ENCODE results near the gene KRTDAP. TPM values are rescaled to one million over a fixed set of nuclear protein-coding genes. Genes with fewer than 3 reads are reported as not detected.

The KRTDAP gene, protein sequence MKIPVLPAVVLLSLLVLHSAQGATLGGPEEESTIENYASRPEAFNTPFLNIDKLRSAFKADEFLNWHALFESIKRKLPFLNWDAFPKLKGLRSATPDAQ
- not detected for total RNA-seq

GRCh38 chr19:35490364-35490763 lies at the start of gene KRTDAP:
TSS of gene KRTDAP (minus strand) at chr19:35490464. CDS start at chr19:35490442, 22 bp downstream.

DNA sequence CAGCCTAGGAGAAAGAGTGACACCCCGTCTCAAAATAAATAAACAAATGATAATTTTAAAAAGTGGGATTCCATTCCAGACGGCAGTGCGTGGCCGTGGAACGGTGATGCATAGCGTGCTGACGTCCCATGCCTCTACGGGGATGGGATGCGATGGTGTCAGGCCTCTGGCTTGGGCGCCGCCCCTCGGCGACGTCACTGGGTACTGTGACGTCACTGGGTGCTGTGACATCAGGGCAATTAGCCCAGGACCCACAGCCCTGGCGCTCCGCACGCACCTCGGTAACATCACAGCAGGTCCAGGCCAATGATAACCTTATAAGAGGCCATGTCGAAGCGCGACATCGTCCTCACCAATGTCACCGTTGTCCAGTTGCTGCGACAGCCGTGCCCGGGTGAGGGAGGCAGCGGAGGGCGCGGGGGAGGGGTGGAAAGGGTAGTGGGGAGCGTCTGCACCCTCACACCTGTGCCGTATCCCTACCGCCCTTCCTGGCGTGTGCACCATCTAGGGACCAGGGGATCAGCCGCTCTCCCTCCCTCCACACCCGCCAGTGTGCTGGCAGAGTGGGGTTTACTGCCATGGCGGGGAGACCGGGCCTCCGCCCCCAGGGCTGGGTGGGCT lies 43.0 kb upstream of the KRTDAP start, which contains the start of gene GAPDHS:
Gene GAPDHS (plus strand): TSS at position 256 of the 621 bp plus-strand sequence. CDS start 72 bp downstream, at position 328.

GRCh38 chr19:35528218-35529038 lies 38.2 kb upstream of the KRTDAP start, which contains the start of gene SBSN:
TSS of gene SBSN (minus strand) at chr19:35528311. CDS start at chr19:35528281, 30 bp downstream.

GRCh38 chr19:35513628-35514281 lies 23.5 kb upstream of the KRTDAP start, which contains the start of gene DMKN:
TSS of gene DMKN (minus strand) at chr19:35513649. CDS start at chr19:35513475, 174 bp downstream.

DNA sequence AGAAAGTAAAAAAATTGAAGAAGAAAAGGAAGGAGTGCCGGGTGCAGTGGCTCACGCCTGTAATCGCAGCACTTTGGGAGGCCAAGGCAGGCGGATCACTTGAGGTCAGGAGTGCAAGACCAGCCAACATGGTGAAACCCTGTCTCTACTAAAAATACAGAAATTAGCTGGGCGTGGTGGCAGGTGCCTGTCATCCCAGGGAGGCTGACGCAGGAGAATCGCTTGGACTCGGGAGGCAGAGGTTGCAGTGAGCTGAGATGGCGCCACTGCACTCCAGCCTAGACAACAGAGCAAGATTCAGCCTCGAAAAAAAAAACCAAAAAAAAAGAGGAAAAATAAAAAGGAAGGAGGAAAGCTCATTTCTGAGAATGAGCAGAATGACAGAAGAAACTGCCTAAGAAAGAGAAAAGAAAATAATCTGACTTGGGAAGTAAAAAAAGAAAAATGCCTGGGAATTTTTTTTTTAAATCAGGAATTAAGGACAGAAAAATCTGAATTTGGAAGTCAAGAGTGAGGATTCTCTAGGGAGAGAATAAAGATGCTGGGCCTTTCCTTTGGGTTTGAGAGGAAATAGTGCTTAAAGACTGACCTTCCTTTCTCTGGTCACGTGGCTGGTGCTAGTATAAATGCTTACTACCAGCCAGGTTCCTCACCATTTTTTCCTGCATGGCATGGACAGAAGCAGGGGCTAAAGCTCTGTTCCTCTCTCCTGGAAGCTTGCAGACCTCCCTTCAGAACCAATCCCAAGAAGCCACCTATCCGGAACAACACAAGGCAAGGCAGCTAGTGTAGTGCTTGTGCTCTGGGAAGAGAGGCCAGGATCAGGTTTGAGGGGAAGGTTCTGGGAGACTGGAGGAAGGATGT lies 42.4 kb downstream of the KRTDAP start, which contains the start of gene FFAR2:
Gene FFAR2 (plus strand): TSS at position 652 of the 864 bp plus-strand sequence. CDS start 1,458 bp downstream, outside the sequence.

Other genes starting within 250 kb of the KRTDAP start
- 12.9 TPM for gene LSR, start 241.5 kb downstream of the KRTDAP start, total RNA-seq
- 82.7 TPM for gene USF2, start 221.5 kb downstream of the KRTDAP start, total RNA-seq
- not detected for gene HAMP, start 207.9 kb downstream of the KRTDAP start, total RNA-seq
- gene MAG, start 198.3 kb downstream of the KRTDAP start, total RNA-seq: 1.2 TPM
- gene CD22, start 161.3 kb downstream of the KRTDAP start, total RNA-seq: 0.66 TPM
- not detected for gene FFAR1, start 142.6 kb downstream of the KRTDAP start, total RNA-seq
- 0.44 TPM for gene FFAR3, start 132.0 kb downstream of the KRTDAP start, total RNA-seq
- gene GPR42, start 119.4 kb downstream of the KRTDAP start, total RNA-seq: not detected
- not detected for gene FFAR2, start 42.2 kb downstream of the KRTDAP start, total RNA-seq
- gene DMKN, start 23.2 kb upstream of the KRTDAP start, total RNA-seq: 31.8 TPM
- gene SBSN, start 37.8 kb upstream of the KRTDAP start, total RNA-seq: 0.93 TPM
- 0.38 TPM for gene GAPDHS, start 43.0 kb upstream of the KRTDAP start, total RNA-seq
- 49.3 TPM for gene TMEM147, start 55.2 kb upstream of the KRTDAP start, total RNA-seq
- gene ATP4A, start 73.2 kb upstream of the KRTDAP start, total RNA-seq: not detected
- gene PMIS2, start 95.7 kb upstream of the KRTDAP start, total RNA-seq: not detected
- 13.6 TPM for gene HAUS5, start 122.3 kb upstream of the KRTDAP start, total RNA-seq
- 42.9 TPM for gene RBM42, start 138.6 kb upstream of the KRTDAP start, total RNA-seq
- gene ETV2, start 151.3 kb upstream of the KRTDAP start, total RNA-seq: not detected
- gene COX6B1, start 157.9 kb upstream of the KRTDAP start, total RNA-seq: 239 TPM
- not detected for gene UPK1A, start 176.1 kb upstream of the KRTDAP start, total RNA-seq
- gene ZBTB32, start 214.1 kb upstream of the KRTDAP start, total RNA-seq: not detected
- 26.9 TPM for gene KMT2B, start 227.5 kb upstream of the KRTDAP start, total RNA-seq